K562 (cell line): ENCODE measurements around the gene HNF1B. TPM values are rescaled to one million over a fixed set of nuclear protein-coding genes. Genes with fewer than 3 reads are reported as not detected.
A peak's percentile ranks its signal among the peaks of the same experiment; 100 is the strongest.

Experiments used
- ATAC-seq: fragments of 200-7000 bp; cut with Tn5 transposase; 3 replicates; pipeline ENCODE4 v1.9.1; 2020; ENCODE audit warnings: moderate library complexity
- BruUV-seq: library from RNA; stranded (reverse); fragments of 400-500 nt; replicated peaks from 2 replicates; lab custom pipeline; 2021; lab: Mats Ljungman, UMichigan
- CTCF ChIA-PET: fragments of 300-600 bp; formaldehyde crosslinking; extraction: SDS; loops from one replicate; lab custom pipeline; 2021; ENCODE audit warnings: low intra/inter-chr PET ratio; lab: Yijun Ruan, JAX
- POLR2A ChIA-PET: fragments of 300-600, 350-650 bp; sonication (Branson Sonifier 250); formaldehyde crosslinking; extraction: SDS; loops from one replicate; lab custom pipeline; 2021; ENCODE audit warnings: antibody characterized with exemption, inconsistent platforms; lab: Yijun Ruan, JAX
- DNase-seq, 4 experiments: peaks; one replicate each; pipeline versions ENCODE4 v3.0.0 to v3.0.0-alpha.2; 2011 to 2018; ENCODE audit warnings: low spot score in 3 of 4, mixed read lengths in 3 of 4; ENCODE audit errors: extremely low read depth in 1 of 4
- FAIRE-seq: peaks from 2 replicates; lab custom pipeline; 2011; peaks lifted over from hg19 to GRCh38; lab: Jason Lieb, UNC
- H2AFZ ChIP-seq: 2 replicates; pipeline ENCODE4 v1.6.0; 2011; ENCODE audit warnings: low read depth, low read length, control low read depth, inconsistent platforms
- H3K27ac ChIP-seq: fragments of 200-600 bp; 3 replicates; pipeline ENCODE4 v1.8.0; 2011; ENCODE audit warnings: low read depth, mild to moderate bottlenecking, control low read depth, inconsistent platforms, low read length, moderate library complexity, mixed read lengths; ENCODE audit errors: extremely low read depth
- H3K27me3 ChIP-seq, 2 experiments: fragments of 300-600 bp in 1 of 2; 2 replicates in 1 of 2; 3 replicates in 1 of 2; pipeline versions ENCODE4 v1.6.0 to v1.8.0; 2011; ENCODE audit warnings: inconsistent platforms in 2 of 2, low read length in 2 of 2, mild to moderate bottlenecking in 1 of 2, mixed read lengths in 1 of 2, moderate library complexity in 1 of 2; ENCODE audit not compliant: control insufficient read depth in 2 of 2, insufficient read depth in 2 of 2
- H3K36me3 ChIP-seq: fragments of 300-600 bp; 3 replicates; pipeline ENCODE4 v1.8.0; 2011; ENCODE audit warnings: mild to moderate bottlenecking, low read length, inconsistent platforms; ENCODE audit not compliant: control insufficient read depth, insufficient read depth
- H3K4me1 ChIP-seq, 2 experiments: fragments of 200-600 bp in 1 of 2; replicated peaks in 1 of 2; 2 replicates in 1 of 2; 3 replicates in 1 of 2; pipeline versions ENCODE4 v1.5.1 to v1.8.0; 2011; ENCODE audit warnings: inconsistent platforms in 2 of 2, low read length in 2 of 2, mild to moderate bottlenecking in 1 of 2, mixed read lengths in 1 of 2, moderate library complexity in 1 of 2; ENCODE audit not compliant: control insufficient read depth in 2 of 2, insufficient read depth in 2 of 2
- H3K4me2 ChIP-seq: 2 replicates; pipeline ENCODE4 v1.6.1; 2011; ENCODE audit warnings: low read length, control low read depth, inconsistent platforms, mixed read lengths; ENCODE audit not compliant: insufficient read depth
- H3K4me3 ChIP-seq: fragments of 200-600 bp; sonication (generic), shearing (Covaris generic); 2 replicates; pipeline ENCODE4 v1.5.1; 2016; ENCODE audit warnings: control low read depth, inconsistent platforms
- H3K79me2 ChIP-seq: fragments of 200-600 bp; 3 replicates; pipeline ENCODE4 v1.8.0; 2011; ENCODE audit warnings: low read length, inconsistent platforms; ENCODE audit not compliant: control insufficient read depth, insufficient read depth
- H3K9ac ChIP-seq, 2 experiments: 2 replicates each; pipeline versions ENCODE4 v1.6.0 to v1.6.1; 2011; ENCODE audit warnings: low read depth in 2 of 2, low read length in 2 of 2, control low read depth in 1 of 2, inconsistent platforms in 1 of 2, mild to moderate bottlenecking in 1 of 2, mixed read lengths in 1 of 2; ENCODE audit not compliant: insufficient read depth in 1 of 2
- H3K9me1 ChIP-seq: one replicate; pipeline ENCODE4 v1.6.0; 2011; ENCODE audit warnings: inconsistent platforms, mild to moderate bottlenecking, low read length, moderate library complexity; ENCODE audit not compliant: control insufficient read depth, insufficient read depth
- H3K9me3 ChIP-seq: replicated peaks from 2 replicates; pipeline ENCODE4 v1.5.1; 2011; ENCODE audit warnings: low read depth, low read length, inconsistent platforms; ENCODE audit not compliant: control insufficient read depth, insufficient read depth
- H4K20me1 ChIP-seq: replicated peaks from 2 replicates; pipeline ENCODE4 v1.6.1; 2011; ENCODE audit warnings: low read length, inconsistent platforms, mixed read lengths; ENCODE audit not compliant: control insufficient read depth, insufficient read depth
- BMI1 ChIP-seq: fragments of 150-350 bp; IDR thresholded peaks from 2 replicates; pipeline ENCODE4 v1.6.1; 2014; ENCODE audit warnings: low read length
- CBX2 ChIP-seq: fragments of 200-600 bp; sonication (generic); IDR thresholded peaks from one replicate; pipeline ENCODE4 v1.6.1; 2012; ENCODE audit warnings: mild to moderate bottlenecking, low read length, inconsistent platforms; ENCODE audit not compliant: insufficient read depth, poor library complexity, severe bottlenecking
- CBX8 ChIP-seq: fragments of 200-600 bp; sonication (generic); IDR thresholded peaks from 2 replicates; pipeline ENCODE4 v1.6.1; 2012; ENCODE audit warnings: borderline replicate concordance, mixed run types, low read depth, mild to moderate bottlenecking, moderate library complexity, mixed read lengths, low read length, control low read depth, inconsistent platforms; ENCODE audit not compliant: poor library complexity, severe bottlenecking; ENCODE audit errors: extremely low read depth
- CREB5 ChIP-seq: fragments of 250-450 bp; sonication (Bioruptor Pico); IDR thresholded peaks from 2 replicates; pipeline ENCODE4 v1.5.0; 2020; ENCODE audit warnings: mild to moderate bottlenecking
- ETV1 ChIP-seq: fragments of 450-650 bp; conservative IDR thresholded peaks from 2 replicates; pipeline ENCODE4 v1.6.1; 2016; ENCODE audit warnings: missing genetic modification characterization, control low read depth, low read depth, missing compliant biosample characterization
- MCM2 ChIP-seq: fragments of 450-650 bp; IDR thresholded peaks from 2 replicates; pipeline ENCODE4 v1.6.1; 2017; ENCODE audit warnings: low read depth, mild to moderate bottlenecking
- POLR2A ChIP-seq: fragments of 450-650 bp; conservative IDR thresholded peaks from 2 replicates; pipeline ENCODE4 v1.6.1; 2016
- RUNX1 ChIP-seq: sonication (generic); IDR thresholded peaks from 2 replicates; pipeline ENCODE4 v1.6.1; 2016; ENCODE audit warnings: antibody characterized with exemption, low read depth
- ZBTB26 ChIP-seq: fragments of 450-650 bp; formaldehyde crosslinking; IDR thresholded peaks from 2 replicates; pipeline ENCODE4 v1.4.0; 2022; ENCODE audit warnings: missing genetic modification characterization
- ZFP36 ChIP-seq: fragments of 150-350 bp; IDR thresholded peaks from 2 replicates; pipeline ENCODE4 v1.6.1; 2018; ENCODE audit warnings: low read length, low read depth; ENCODE audit not compliant: partially characterized antibody
- WGBS: fragments of 100-300 bp; shearing (Covaris generic); methylation state at CpG from one replicate; pipeline ENCODE4 v1.1.6; 2016; ENCODE audit warnings: low coverage, mixed read lengths; ENCODE audit not compliant: insufficient coverage; ENCODE audit errors: missing lambda C conversion rate; 5-methylcytosine and 5-hydroxymethylcytosine counted together
- in situ Hi-C: fragments of 300-500 bp; cut with MboI; formaldehyde crosslinking; loops from 4 replicates; pipeline ENCODE4 v1.15.0; 2018; ENCODE audit warnings: inconsistent platforms, mixed read lengths
- intact Hi-C: fragments of 100-400 bp; cut with micrococcal nuclease; formaldehyde crosslinking; loops from 2 replicates; pipeline ENCODE4 v1.14.2; 2022
- polyA plus RNA-seq, 8 experiments: library from polyadenylated mRNA; depleted of rRNA in 4 of 8; stranded (reverse) in 5 of 8; unstranded in 3 of 8; fragments of >200 nt; fragmentation: Nextera tagmentation in 2 of 8; fragmentation: Illumina TruSeq in 1 of 8; extraction: Ambion mirVana in 2 of 8; extraction: Trizol in 1 of 8; gene quantifications; 2 replicates each; pipeline versions ENCODE4 v1.2.1 to v1.2.3, GENCODE V29; 2011 to 2014; ENCODE audit warnings: inconsistent platforms in 1 of 8, missing spikeins in 1 of 8
- total RNA-seq, 7 experiments: library from RNA; depleted of rRNA in 6 of 7; stranded (reverse); fragments of >200 nt in 6 of 7; fragmentation: Illumina TruSeq in 2 of 7; extraction: Trizol in 2 of 7; gene quantifications; 2 replicates each; pipeline versions ENCODE4 v1.2.1 to v1.2.3, GENCODE V29; 2011 to 2021; ENCODE audit warnings: low replicate concordance in 1 of 7
- TF ChIP-seq, protein P1 (sequence below), 2 experiments: IDR thresholded peaks in 1 of 2; conservative IDR thresholded peaks in 1 of 2; 2 replicates each; pipeline ENCODE4 v1.6.1; 2016; ENCODE audit warnings: low read depth in 2 of 2, mild to moderate bottlenecking in 1 of 2, missing compliant biosample characterization in 1 of 2, missing genetic modification characterization in 1 of 2, moderate library complexity in 1 of 2
- TF ChIP-seq, protein P2 (sequence below): fragments of 250-450 bp; sonication (Bioruptor Pico); IDR thresholded peaks from 2 replicates; pipeline ENCODE4 v1.9.0; 2021; ENCODE audit warnings: mild to moderate bottlenecking, inconsistent platforms

Gene HNF1B
- total and polyA plus RNA-seq, 9 of the 15 experiments (the other 6 are each of a cell fraction or from before 2014, with no cell fraction given), result not detected

- no peaks in the 10 kb centered on the region for H3K79me2 ChIP-seq
- H3K9ac ChIP-seq, result no peak overlapping the region
- ChIA-PET POLR2A (no interaction called here), CTCF (no interaction called here)
- DNase-seq (no peak), ATAC-seq (no peak), FAIRE-seq (no peak)
- no peak overlapping the region for H2AFZ ChIP-seq
- H3K4me1 ChIP-seq, result peaks cover 0 to 36% of the 10 kb centered on the region in 2 experiments; a peak in 2 of 5 replicates
- no peaks in the 10 kb centered on the region for H3K36me3 ChIP-seq
- H3K4me3 ChIP-seq, result no peak overlapping the region
- WGBS, result 6% methylated on average over 21 of the region's 22 CpGs
- in situ Hi-C loops (no loop called here), intact Hi-C loops (no loop called here)
- H3K27ac ChIP-seq, result no peak overlapping the region
- H3K9me1 ChIP-seq, result no peaks in the 10 kb centered on the region
- no TSS peak for BruUV-seq
- H4K20me1 ChIP-seq, result no peaks in the 10 kb centered on the region; the same call in 1 of the 2 replicates
- H3K9me3 ChIP-seq, result no peaks in the 10 kb centered on the region
- H3K27me3 ChIP-seq, result peaks cover 45 to 58% of the 10 kb centered on the region in 2 experiments
- no peak overlapping the region for H3K4me2 ChIP-seq
- TF ChIP-seq CREB5 (CRISPR knock-in tag) (no peak), POLR2A (no peak), CBX2 (peak; percentile 94), MCM2 (no peak), CBX8 (peak; percentile 97), ETV1 (no peak), ZFP36 (peak; percentile 28), BMI1 (peak; percentile 65), RUNX1 (no peak), ZBTB26 (CRISPR knock-in tag) (no peak)
- TF ChIP-seq, protein P1, sequence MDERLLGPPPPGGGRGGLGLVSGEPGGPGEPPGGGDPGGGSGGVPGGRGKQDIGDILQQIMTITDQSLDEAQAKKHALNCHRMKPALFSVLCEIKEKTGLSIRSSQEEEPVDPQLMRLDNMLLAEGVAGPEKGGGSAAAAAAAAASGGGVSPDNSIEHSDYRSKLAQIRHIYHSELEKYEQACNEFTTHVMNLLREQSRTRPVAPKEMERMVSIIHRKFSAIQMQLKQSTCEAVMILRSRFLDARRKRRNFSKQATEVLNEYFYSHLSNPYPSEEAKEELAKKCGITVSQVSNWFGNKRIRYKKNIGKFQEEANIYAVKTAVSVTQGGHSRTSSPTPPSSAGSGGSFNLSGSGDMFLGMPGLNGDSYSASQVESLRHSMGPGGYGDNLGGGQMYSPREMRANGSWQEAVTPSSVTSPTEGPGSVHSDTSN (CRISPR knock-in tag; IDR thresholded peaks at IDR 0.05; ENCODE audit: low read depth), result no peak
- TF ChIP-seq, protein P1 (tag; conservative IDR thresholded peaks at IDR 0.05; ENCODE audit: low read depth), result no peak
- TF ChIP-seq, protein P2, sequence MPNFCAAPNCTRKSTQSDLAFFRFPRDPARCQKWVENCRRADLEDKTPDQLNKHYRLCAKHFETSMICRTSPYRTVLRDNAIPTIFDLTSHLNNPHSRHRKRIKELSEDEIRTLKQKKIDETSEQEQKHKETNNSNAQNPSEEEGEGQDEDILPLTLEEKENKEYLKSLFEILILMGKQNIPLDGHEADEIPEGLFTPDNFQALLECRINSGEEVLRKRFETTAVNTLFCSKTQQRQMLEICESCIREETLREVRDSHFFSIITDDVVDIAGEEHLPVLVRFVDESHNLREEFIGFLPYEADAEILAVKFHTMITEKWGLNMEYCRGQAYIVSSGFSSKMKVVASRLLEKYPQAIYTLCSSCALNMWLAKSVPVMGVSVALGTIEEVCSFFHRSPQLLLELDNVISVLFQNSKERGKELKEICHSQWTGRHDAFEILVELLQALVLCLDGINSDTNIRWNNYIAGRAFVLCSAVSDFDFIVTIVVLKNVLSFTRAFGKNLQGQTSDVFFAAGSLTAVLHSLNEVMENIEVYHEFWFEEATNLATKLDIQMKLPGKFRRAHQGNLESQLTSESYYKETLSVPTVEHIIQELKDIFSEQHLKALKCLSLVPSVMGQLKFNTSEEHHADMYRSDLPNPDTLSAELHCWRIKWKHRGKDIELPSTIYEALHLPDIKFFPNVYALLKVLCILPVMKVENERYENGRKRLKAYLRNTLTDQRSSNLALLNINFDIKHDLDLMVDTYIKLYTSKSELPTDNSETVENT (CRISPR knock-in tag), result no peak
These were observed 3.3 kb downstream of the HNF1B start for GRCh38 chr17:37741341-37742115.
